Esophagus squamous epithelium (tissue), 4 donors: Measurements from ENCODE around the gene MBOAT2.

ENCODE experiments used
- CTCF ChIP-seq, 6 experiments: fragments of 450-650 bp in 4 of 6; fragments of 200-600 bp in 2 of 6; sonication (generic) in 2 of 6; IDR thresholded peaks; one replicate each; pipeline ENCODE4 v1.5.1; 2016 to 2019; ENCODE audit warnings: antibody characterized with exemption in 6 of 6, mild to moderate bottlenecking in 4 of 6, moderate library complexity in 4 of 6
- POLR2A ChIP-seq, 4 donors: fragments of 450-650 bp; IDR thresholded peaks; one replicate each; pipeline ENCODE4 v1.6.1; 2017; ENCODE audit warnings: antibody characterized with exemption in 4 of 4, mild to moderate bottlenecking in 4 of 4, moderate library complexity in 3 of 4

GRCh38 chr2:8856176-8856575, 147.3 kb downstream of the MBOAT2 start:
- no peak for TF ChIP-seq POLR2A (IDR thresholded peaks at IDR 0.05)
- no peak for TF ChIP-seq CTCF (IDR thresholded peaks at IDR 0.05)
